ENCODE data around the gene PRKN.

- TF ChIP-seq, protein P1, sequence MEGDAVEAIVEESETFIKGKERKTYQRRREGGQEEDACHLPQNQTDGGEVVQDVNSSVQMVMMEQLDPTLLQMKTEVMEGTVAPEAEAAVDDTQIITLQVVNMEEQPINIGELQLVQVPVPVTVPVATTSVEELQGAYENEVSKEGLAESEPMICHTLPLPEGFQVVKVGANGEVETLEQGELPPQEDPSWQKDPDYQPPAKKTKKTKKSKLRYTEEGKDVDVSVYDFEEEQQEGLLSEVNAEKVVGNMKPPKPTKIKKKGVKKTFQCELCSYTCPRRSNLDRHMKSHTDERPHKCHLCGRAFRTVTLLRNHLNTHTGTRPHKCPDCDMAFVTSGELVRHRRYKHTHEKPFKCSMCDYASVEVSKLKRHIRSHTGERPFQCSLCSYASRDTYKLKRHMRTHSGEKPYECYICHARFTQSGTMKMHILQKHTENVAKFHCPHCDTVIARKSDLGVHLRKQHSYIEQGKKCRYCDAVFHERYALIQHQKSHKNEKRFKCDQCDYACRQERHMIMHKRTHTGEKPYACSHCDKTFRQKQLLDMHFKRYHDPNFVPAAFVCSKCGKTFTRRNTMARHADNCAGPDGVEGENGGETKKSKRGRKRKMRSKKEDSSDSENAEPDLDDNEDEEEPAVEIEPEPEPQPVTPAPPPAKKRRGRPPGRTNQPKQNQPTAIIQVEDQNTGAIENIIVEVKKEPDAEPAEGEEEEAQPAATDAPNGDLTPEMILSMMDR (conservative IDR thresholded peaks at IDR 0.05), result no peak
- TF ChIP-seq EZH2 (IDR thresholded peaks at IDR 0.05; ENCODE audit: low read depth), result no peak
These were observed 627.9 kb downstream of the PRKN start for GRCh38 chr6:162099685-162100084.
